HFFc6 (cell line): Measurements from ENCODE around the gene ZNF579. TPM values are rescaled to one million over a fixed set of nuclear protein-coding genes. Genes with fewer than 3 reads are reported as not detected.
"Not testable (repeated sequence)": the region's sequence is repeated elsewhere in the genome, so short reads cannot be mapped to it uniquely, and the experiment has no call there.

Source experiments
- DNase-seq: peaks from one replicate; pipeline ENCODE4 v3.0.0-alpha.2; 2018
- H3K27ac Mint-ChIP-seq: 2 replicates; pipeline ENCODE4 v1.8.0; 2020; ENCODE audit warnings: mild to moderate bottlenecking, mixed read lengths
- H3K27me3 Mint-ChIP-seq: 2 replicates; pipeline ENCODE4 v1.8.0; 2021; ENCODE audit warnings: mild to moderate bottlenecking, moderate library complexity, mixed read lengths; ENCODE audit not compliant: insufficient read depth
- H3K36me3 Mint-ChIP-seq: 2 replicates; pipeline ENCODE4 v1.8.0; 2021; ENCODE audit warnings: low read depth, mixed read lengths
- H3K4me1 Mint-ChIP-seq: 2 replicates; pipeline ENCODE4 v1.8.0; 2020; ENCODE audit warnings: low read depth, mixed read lengths
- H3K4me3 Mint-ChIP-seq: 2 replicates; pipeline ENCODE4 v1.8.0; 2020; ENCODE audit warnings: mild to moderate bottlenecking, moderate library complexity, mixed read lengths
- H3K9me3 Mint-ChIP-seq: 2 replicates; pipeline ENCODE4 v1.8.0; 2020; ENCODE audit warnings: mild to moderate bottlenecking, mixed read lengths
- total RNA-seq, 6 experiments: library from RNA; stranded (reverse); fragmentation: NEBNext Ultra II Directional; extraction: Animal tissue kit (Norgen Biotek cat#: 25700); gene quantifications; 2 replicates in 1 of 6; 3 replicates in 5 of 6; pipeline ENCODE4 v1.2.3, GENCODE V29; 2021
- TF ChIP-seq, protein P1 (sequence below): fragments of 200-600 bp; sonication (generic); IDR thresholded peaks from 2 replicates; pipeline ENCODE4 v1.5.0; 2021; ENCODE audit warnings: antibody characterized with exemption, mild to moderate bottlenecking

Gene ZNF579
- total RNA-seq, 6 experiments from 2014 or later = 19.0 to 24.3 (median 22.0) TPM

DNA sequence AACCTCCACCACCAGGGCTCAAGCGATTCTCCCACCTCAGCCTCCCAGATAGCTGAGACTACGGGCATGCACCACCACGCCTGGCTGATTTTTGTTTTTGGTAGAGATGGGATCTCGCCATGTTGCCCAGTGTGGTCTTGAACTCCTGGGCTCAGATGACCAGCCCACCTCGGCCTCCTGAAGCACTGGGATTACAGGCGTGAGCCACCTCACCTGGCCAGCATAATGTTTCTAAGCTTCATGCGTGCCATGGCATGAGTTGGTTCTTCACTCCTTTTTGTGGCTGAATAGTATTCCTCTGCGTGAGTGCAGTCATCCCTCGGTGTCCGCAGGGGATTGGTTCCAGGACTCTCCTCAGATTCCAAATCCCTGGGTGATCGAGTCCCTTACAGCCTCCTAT is 4.2 kb upstream of the ZNF579 start:
- Mint-ChIP-seq H3K9me3 (no peaks in the 10 kb centered on the region), H3K27ac (no peak overlapping the region), H3K27me3 (peaks cover 2% of the 10 kb centered on the region), H3K36me3 (peaks cover 2% of the 10 kb centered on the region), H3K4me3 (no peak overlapping the region), H3K4me1 (peaks cover 33% of the 10 kb centered on the region)
- TF ChIP-seq, protein P1, sequence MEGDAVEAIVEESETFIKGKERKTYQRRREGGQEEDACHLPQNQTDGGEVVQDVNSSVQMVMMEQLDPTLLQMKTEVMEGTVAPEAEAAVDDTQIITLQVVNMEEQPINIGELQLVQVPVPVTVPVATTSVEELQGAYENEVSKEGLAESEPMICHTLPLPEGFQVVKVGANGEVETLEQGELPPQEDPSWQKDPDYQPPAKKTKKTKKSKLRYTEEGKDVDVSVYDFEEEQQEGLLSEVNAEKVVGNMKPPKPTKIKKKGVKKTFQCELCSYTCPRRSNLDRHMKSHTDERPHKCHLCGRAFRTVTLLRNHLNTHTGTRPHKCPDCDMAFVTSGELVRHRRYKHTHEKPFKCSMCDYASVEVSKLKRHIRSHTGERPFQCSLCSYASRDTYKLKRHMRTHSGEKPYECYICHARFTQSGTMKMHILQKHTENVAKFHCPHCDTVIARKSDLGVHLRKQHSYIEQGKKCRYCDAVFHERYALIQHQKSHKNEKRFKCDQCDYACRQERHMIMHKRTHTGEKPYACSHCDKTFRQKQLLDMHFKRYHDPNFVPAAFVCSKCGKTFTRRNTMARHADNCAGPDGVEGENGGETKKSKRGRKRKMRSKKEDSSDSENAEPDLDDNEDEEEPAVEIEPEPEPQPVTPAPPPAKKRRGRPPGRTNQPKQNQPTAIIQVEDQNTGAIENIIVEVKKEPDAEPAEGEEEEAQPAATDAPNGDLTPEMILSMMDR = no peak
- no peak for DNase-seq

DNA sequence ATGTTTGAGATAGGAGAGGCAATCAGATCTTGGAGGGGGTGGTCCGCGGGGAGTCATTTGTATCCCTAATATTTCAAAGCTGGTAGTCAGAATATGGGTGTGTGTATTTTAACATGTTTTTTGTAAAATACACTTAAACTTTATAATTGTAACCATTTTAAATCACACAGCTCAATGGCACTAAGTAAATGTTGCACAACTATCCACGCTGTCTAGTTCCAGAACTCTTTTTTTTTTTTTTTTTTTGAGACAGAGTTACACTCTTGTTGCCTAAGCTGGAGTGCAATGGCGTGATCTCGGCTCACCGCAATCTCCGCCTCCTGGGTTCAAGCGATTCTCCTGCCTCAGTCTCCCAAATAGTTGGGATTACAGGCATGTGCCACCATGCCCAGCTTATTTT is 3.2 kb upstream of the ZNF579 start:
- not testable (repeated sequence) for H3K36me3 Mint-ChIP-seq, H3K4me3 Mint-ChIP-seq, H3K27me3 Mint-ChIP-seq, H3K27ac Mint-ChIP-seq, H3K9me3 Mint-ChIP-seq, DNase-seq
- H3K4me1 Mint-ChIP-seq = peaks cover 33% of the 10 kb centered on the region

DNA sequence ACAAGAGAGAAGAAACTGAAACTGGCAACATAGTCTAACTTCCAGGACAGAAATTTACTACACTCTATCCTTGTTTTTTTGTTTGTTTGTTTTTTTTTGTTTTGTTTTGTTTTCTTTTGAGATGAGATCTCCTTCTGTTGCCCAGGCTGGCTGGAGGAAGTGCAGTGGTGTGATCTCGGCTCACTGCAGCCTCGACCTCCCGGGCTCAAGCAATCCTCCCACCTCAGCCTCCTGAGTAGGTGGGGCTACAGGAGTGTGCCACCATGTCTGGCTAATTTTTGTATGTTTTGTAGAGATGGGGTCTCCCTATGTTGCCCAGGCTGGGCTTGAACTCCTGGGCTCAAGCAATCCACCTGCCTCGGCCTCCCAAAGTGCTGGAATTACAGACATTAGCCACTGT is 1.6 kb upstream of the ZNF579 start:
- H3K9me3 Mint-ChIP-seq, DNase-seq, H3K27me3 Mint-ChIP-seq, H3K27ac Mint-ChIP-seq: not testable (repeated sequence)
- peaks cover 31% of the 10 kb centered on the region for H3K4me1 Mint-ChIP-seq
- peaks cover 10% of the 10 kb centered on the region for H3K36me3 Mint-ChIP-seq
- peak overlapping the region; percentile 95; the same call in 1 of the 2 replicates for H3K4me3 Mint-ChIP-seq

DNA sequence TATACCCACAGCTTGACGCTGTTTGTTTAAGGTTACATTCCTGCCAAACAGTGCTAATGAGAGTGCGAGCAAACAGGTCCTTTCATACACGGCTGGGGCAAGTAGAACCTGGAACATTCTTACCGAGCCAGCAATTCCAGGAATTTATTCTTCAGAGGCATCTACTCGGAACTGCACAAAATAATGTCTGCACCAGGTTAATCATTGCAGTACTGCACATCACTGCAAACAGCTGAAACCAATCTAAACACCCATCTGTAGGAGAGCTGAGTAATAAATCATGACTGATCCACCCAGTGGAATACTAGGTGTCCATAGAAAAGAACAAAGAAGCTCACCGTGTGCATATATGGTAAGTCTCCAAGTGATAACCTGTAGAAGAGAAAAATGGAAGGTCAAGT is 1.2 kb upstream of the ZNF579 start:
- Mint-ChIP-seq H3K36me3 (peaks cover 15% of the 10 kb centered on the region), H3K27me3 (peaks cover 4% of the 10 kb centered on the region), H3K9me3 (no peaks in the 10 kb centered on the region), H3K27ac (no peak overlapping the region), H3K4me3 (peak overlapping the region; percentile 95), H3K4me1 (peaks cover 27% of the 10 kb centered on the region)
- TF ChIP-seq, protein P1 = no peak
- DNase-seq = no peak

DNA sequence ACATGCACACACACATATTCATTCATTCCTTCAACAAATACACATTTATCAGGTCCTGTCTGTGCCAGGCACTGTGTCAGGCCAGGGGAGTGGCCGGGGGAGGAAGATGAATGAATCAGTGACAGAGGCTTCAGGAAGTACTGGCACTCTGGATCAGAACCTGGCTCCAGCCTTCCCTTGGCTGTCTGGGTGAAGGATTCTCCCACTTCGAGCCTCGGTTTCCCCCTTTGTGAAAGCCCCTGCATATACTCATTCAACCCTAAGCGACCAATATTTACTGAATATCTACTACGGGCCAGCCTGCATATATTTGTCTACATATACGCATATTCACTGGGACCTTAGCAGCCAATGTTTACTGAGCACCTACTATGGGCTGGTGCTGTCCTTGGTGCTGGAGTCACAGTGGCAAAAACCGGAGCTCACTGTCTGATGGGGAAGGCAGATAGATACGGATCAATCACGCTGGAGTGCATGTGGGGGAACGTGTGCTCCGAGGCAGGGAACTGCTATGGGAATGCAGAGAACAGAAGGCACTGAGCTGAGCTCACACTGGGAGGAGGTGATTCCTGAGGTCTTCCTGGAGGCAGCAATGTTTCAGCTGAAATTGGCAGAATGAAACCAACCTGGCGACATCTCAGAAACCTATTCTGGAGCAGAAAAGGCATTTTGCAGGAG is 636 bp upstream of the ZNF579 start:
- peaks cover 18% of the 10 kb centered on the region for H3K36me3 Mint-ChIP-seq
- no peak overlapping the region for H3K27ac Mint-ChIP-seq
- TF ChIP-seq, protein P1 = no peak
- H3K4me3 Mint-ChIP-seq = peak overlapping the region; percentile 95
- DNase-seq = no peak
- peaks cover 27% of the 10 kb centered on the region for H3K4me1 Mint-ChIP-seq
- H3K27me3 Mint-ChIP-seq = peaks cover 4% of the 10 kb centered on the region
- H3K9me3 Mint-ChIP-seq = no peaks in the 10 kb centered on the region

DNA sequence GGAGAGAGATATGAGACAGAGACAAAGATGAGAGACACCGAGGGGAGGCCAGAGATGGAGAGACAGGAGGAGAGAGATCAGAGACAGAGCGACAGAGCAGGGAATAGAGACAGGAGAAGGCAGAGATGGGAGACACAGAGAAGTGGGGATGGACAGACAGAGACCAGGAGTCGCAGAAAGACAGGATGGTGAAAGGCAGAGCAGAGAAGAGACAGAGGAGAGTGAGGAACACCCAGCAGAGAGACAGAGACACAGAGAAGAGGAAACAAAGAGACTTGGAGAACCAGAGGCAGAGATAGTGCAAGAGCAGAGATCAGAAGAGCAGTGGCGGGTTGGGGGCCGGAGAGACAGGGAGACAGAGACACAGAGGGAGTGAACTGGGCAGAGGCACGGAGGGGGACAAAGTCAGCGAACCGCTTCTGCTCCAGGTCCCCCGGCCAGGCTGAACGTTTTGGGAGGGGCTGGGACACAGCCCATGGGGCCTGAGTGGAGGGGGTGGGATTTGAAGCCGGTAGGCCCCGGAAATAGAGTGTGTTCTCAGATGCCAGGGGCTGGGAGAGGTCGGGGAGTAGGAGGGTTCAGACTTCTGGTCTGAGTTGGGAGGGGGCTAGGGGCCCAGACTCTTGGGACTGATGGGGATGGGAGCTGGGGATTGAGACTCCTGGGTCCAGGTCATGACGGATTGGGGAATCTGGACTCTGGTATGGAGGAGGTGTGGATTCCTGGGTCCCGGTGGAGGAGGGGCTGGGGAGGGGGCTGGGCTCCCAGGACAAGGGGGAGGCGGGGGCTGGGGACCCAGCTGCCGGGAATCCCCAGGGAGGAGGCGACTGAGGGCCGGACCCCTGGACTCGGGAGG is 654 bp downstream of the ZNF579 start:
- Mint-ChIP-seq H3K4me3 (peak overlapping the region; percentile 95), H3K27me3 (peaks cover 6% of the 10 kb centered on the region)

More for the DNA sequence above, 654 bp downstream of the ZNF579 start:
- no peak for DNase-seq
- Mint-ChIP-seq H3K36me3 (peaks cover 22% of the 10 kb centered on the region), H3K9me3 (no peaks in the 10 kb centered on the region), H3K27ac (peak overlapping the region; percentile 85), H3K4me1 (peaks cover 14% of the 10 kb centered on the region)
- TF ChIP-seq, protein P1 = no peak
